ENCODE data around the gene TSKU.

TSKU gene

DNA sequence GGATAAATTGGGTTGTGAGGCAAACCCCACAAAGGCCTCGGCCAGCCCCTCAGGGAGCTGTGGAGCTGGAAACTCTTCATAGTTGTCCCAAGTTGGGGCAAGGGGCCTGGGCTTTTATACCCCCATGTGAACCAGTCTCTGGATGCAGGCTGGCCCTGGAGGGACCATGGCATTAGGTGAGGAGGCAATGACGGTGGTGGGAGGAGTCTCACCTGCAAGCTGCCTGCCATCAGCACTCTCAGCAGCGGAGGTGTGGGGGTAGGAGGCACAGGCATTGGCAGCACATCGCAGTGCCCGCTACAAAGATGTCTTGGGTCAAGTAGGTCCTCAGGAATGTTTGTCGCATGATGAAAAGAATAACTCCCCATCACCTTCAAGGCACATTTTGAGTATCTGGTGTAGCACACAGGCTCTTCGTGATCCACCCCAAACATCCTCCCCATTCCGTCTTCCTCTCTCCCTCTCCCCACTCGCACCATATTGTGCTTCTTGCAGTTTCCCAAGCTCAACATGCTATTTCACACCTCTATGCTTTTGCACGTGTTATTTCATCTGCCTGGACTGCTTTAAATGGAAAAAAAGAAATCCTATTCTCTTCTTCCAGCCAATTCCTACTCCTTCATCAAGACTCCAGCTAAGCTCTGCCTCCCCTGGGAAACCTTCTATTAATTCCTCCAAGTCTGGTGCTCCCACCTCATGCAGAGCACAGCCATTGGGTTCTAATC, 18.1 kb upstream of the TSKU start:
- H3K4me3 ChIP-seq (ENCODE audit: control insufficient read depth, low read depth, low read length): no peak overlapping the region
- TF ChIP-seq CTCF (IDR thresholded peaks at IDR 0.05; ENCODE audit: control insufficient read depth, insufficient read depth, low read depth, low read length, missing control alignments): no peak
- DNase-seq (ENCODE audit: low read depth): no peak

- TF ChIP-seq CTCF (IDR thresholded peaks at IDR 0.05; ENCODE audit: control insufficient read depth, insufficient read depth, low read depth, low read length, missing control alignments): no peak
- H3K4me3 ChIP-seq (ENCODE audit: control insufficient read depth, low read depth, low read length): no peak overlapping the region
- DNase-seq (ENCODE audit: low read depth): no peak
Measured at GRCh38 chr11:76765863-76766350, 17.2 kb upstream of the TSKU start.

GRCh38 chr11:76766521-76766920, 16.6 kb upstream of the TSKU start:
- DNase-seq (ENCODE audit: low read depth): no peak
- TF ChIP-seq CTCF (IDR thresholded peaks at IDR 0.05; ENCODE audit: control insufficient read depth, insufficient read depth, low read depth, low read length, missing control alignments): no peak
- no peak overlapping the region for H3K4me3 ChIP-seq (ENCODE audit: control insufficient read depth, low read depth, low read length)

- no peak for DNase-seq (ENCODE audit: low read depth)
- H3K4me3 ChIP-seq (ENCODE audit: control insufficient read depth, low read depth, low read length): no peak overlapping the region
- TF ChIP-seq CTCF (IDR thresholded peaks at IDR 0.05; ENCODE audit: control insufficient read depth, insufficient read depth, low read depth, low read length, missing control alignments): no peak
Measured at GRCh38 chr11:76767659-76768058, 15.5 kb upstream of the TSKU start.

DNA sequence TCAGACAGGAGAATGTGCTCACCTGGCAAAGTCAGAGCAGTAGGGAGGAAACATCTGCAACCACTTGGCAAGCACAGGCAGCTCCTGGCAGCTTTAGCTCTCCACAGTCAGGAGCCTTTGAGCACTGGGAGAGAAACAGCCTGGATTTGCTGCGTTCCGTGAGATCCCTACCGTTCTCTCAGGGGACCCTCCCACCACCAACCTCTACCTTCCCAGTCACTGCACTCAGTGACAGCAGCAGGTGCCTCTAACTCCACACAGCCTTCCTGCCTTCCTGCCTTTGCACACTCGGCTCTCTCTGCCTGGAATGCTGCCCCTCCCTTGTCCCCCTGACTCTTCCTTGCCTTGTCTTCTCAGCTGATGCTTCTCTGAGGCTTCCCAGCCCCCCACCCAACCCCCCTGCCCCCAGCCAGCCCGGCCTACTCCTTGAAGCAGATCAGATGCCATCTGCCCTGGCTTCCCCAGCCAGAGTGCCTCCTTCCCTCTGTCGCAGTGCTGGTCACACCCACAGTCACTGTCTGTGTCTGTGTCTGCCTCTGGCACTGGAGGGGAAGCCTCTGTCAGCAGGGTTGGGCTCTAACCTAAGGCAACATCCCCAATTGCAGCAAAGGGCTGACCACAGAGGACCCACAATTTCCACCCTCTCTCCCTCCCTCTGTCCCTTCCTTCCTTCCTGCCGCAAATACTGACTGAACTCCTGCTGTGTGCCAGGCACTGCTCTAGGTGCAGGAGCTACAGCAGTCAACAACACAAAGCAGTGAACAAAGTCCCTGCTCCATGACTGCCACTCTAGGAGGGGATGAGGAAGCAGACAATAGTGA, 14.9 kb upstream of the TSKU start:
- no peak overlapping the region for H3K4me3 ChIP-seq (ENCODE audit: control insufficient read depth, low read depth, low read length)
- no peak for TF ChIP-seq CTCF (IDR thresholded peaks at IDR 0.05; ENCODE audit: control insufficient read depth, insufficient read depth, low read depth, low read length, missing control alignments)
- DNase-seq (ENCODE audit: low read depth): no peak

DNA sequence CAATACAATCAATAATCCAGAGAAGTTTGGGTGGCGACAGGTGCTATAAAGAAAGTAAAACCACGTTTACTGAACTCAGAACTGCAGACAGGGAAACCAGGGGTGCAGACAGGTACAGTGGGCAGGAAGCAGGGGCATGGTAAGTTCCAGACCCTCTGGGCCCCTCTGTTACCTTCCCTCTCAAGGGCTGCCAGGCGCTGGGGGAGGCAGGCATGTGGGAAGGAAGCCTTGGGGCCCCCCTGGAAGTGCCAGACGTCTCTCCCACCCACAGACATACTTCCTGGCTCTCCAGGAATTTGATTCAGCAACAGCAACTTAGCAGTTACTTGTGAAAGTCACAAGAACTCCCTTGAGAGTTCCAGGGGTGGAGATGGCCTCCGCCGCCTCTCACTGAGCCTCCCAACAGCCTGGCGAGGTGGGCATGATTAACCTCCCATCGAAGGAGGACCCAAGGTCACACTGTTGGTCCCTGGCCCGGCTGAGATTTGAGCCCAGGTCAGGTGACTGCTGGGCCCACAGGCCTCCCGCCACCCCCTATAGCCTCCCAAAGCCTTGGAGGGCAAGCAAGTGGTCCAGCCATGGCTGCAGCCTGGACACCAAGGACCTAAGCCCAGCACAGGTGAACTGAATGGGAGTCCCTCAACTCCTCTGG, 14.1 kb upstream of the TSKU start:
- DNase-seq (ENCODE audit: low read depth): no peak
- no peak for TF ChIP-seq CTCF (IDR thresholded peaks at IDR 0.05; ENCODE audit: control insufficient read depth, insufficient read depth, low read depth, low read length, missing control alignments)
- H3K4me3 ChIP-seq (ENCODE audit: control insufficient read depth, low read depth, low read length): no peak overlapping the region
